ENCODE data around the gene ACAA1. TPM values are rescaled to one million over a fixed set of nuclear protein-coding genes. Genes with fewer than 3 reads are reported as not detected.

The ACAA1 gene
- total RNA-seq, 1 experiment from 2014 or later: 44.3 TPM

DNA sequence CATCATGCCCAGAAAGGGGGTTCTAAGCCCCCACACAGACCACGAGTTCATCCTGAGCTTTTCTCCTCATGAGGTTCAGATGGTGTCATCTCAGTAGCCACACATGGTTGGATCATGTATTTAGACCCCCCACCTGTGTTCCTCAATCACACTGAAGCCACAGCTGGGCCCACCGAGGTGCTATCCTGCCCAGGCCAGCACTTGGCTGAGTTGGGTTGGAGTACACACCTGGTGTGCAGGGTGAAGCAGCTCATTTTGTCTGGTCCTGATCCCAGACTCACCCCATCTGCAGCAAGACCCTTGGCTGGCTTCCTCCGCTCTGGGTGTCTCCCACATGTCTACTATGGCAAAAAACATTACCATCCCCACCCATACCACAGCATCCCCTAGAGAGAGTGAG, 41.9 kb downstream of the ACAA1 start:
- TF ChIP-seq CTCF (conservative IDR thresholded peaks at IDR 0.05): no peak
- no peak overlapping the region for H3K56ac ChIP-seq (ENCODE audit: insufficient read length, low read depth, low read length)
- H4K5ac ChIP-seq (ENCODE audit: insufficient read length, low read depth, low read length): no peak overlapping the region
- no peak overlapping the region for H2BK5ac ChIP-seq (ENCODE audit: insufficient read length, low read length)
- no peak overlapping the region for H2BK20ac ChIP-seq (ENCODE audit: low read depth, low read length, poor library complexity, severe bottlenecking)
- H3K4me2 ChIP-seq (ENCODE audit: insufficient read depth, insufficient read length, low read length): no peak overlapping the region
- H2BK120ac ChIP-seq (ENCODE audit: low read depth, low read length, poor library complexity, severe bottlenecking): no peak overlapping the region
- H2AFZ ChIP-seq (ENCODE audit: low read length): no peak overlapping the region
- H3K14ac ChIP-seq (ENCODE audit: insufficient read depth, low read length): no peak overlapping the region
- H2BK12ac ChIP-seq (ENCODE audit: insufficient read length, low read depth, low read length): no peak overlapping the region
- no peak overlapping the region for H2BK15ac ChIP-seq (ENCODE audit: low read depth, low read length)
- H3K18ac ChIP-seq (ENCODE audit: insufficient read length, low read depth, low read length): no peak overlapping the region
- H3T11ph ChIP-seq (ENCODE audit: low read length): no peak overlapping the region
- no peak for DNase-seq
- H3K9me3 ChIP-seq (ENCODE audit: control insufficient read depth, low read depth, low read length): no peaks in the 10 kb centered on the region
- no peak overlapping the region for H3K23ac ChIP-seq (ENCODE audit: insufficient read length, low read depth, low read length)
- H3K27ac ChIP-seq (ENCODE audit: insufficient read length, low read depth, low read length): no peak overlapping the region
- no peaks in the 10 kb centered on the region for H3K79me2 ChIP-seq (ENCODE audit: insufficient read depth, low read length)
- H3K9ac ChIP-seq (ENCODE audit: extremely low read depth, insufficient read length, low read length): no peak overlapping the region
- no peak overlapping the region for H3K4ac ChIP-seq (ENCODE audit: low read depth, low read length)
- H4K20me1 ChIP-seq (ENCODE audit: control insufficient read depth, insufficient read depth, insufficient read length): no peaks in the 10 kb centered on the region
- no peak overlapping the region for H4K91ac ChIP-seq (ENCODE audit: insufficient read length, low read depth, low read length)
- Mint-ChIP-seq H3K27ac (no peak overlapping the region), H3K4me1 (peaks cover 19 to 23% of the 10 kb centered on the region in 2 experiments), H3K27me3 (ENCODE audit: low read depth) (peaks cover 17% of the 10 kb centered on the region), H3K36me3 (ENCODE audit: insufficient read depth in 1 of 3, low read depth in 3 of 3) (no peaks in the 10 kb centered on the region), H3K4me3 (no peak overlapping the region), H3K9me3 (no peaks in the 10 kb centered on the region; a peak in 1 of 5 replicates)
- no peaks in the 10 kb centered on the region for H3K79me1 ChIP-seq (ENCODE audit: insufficient read depth, low read depth, low read length, poor library complexity, severe bottlenecking)
- H3K23me2 ChIP-seq (ENCODE audit: insufficient read length, low read depth, low read length, poor library complexity, severe bottlenecking): no peaks in the 10 kb centered on the region
- no peak overlapping the region for H4K8ac ChIP-seq (replicated peaks; ENCODE audit: insufficient read length, low read depth, low read length)
- H2AK5ac ChIP-seq (ENCODE audit: insufficient read length, low read length): no peak overlapping the region
- peaks cover 3% of the 10 kb centered on the region; the same call in 1 of the 2 replicates for H3K4me1 ChIP-seq (ENCODE audit: insufficient read depth, low read length)
- no CpG with 5 or more reads among the region's 3 CpGs for WGBS (ENCODE audit: extremely low coverage, insufficient read length, low lambda C conversion rate)
- no peaks in the 10 kb centered on the region; the same call in 1 of the 2 replicates for H3K27me3 ChIP-seq (ENCODE audit: insufficient read depth, low read length)
